BLaER1 (cell line): Measurements from ENCODE around the gene KLHL18.
A peak's percentile ranks its signal among the peaks of the same experiment; 100 is the strongest.

Source experiments
- H3K27ac ChIP-seq: shearing (Covaris generic); formaldehyde crosslinking; 2 replicates; pipeline ENCODE4 v1.8.1; 2022
- H3K27me3 ChIP-seq: shearing (Covaris generic); formaldehyde crosslinking; 2 replicates; pipeline ENCODE4 v1.8.1; 2022
- H3K36me3 ChIP-seq: shearing (Covaris generic); formaldehyde crosslinking; 2 replicates; pipeline ENCODE4 v1.8.1; 2022
- H3K4me1 ChIP-seq: shearing (Covaris generic); formaldehyde crosslinking; 2 replicates; pipeline ENCODE4 v1.8.1; 2022
- H3K4me2 ChIP-seq: shearing (Covaris generic); formaldehyde crosslinking; 2 replicates; pipeline ENCODE4 v1.8.1; 2022
- H3K4me3 ChIP-seq: shearing (Covaris generic); formaldehyde crosslinking; 2 replicates; pipeline ENCODE4 v1.8.1; 2022
- H3K9ac ChIP-seq: shearing (Covaris generic); formaldehyde crosslinking; 2 replicates; pipeline ENCODE4 v1.8.1; 2022
- H3K9me3 ChIP-seq: shearing (Covaris generic); formaldehyde crosslinking; 2 replicates; pipeline ENCODE4 v1.8.1; 2022
- H4K20me1 ChIP-seq: shearing (Covaris generic); formaldehyde crosslinking; 2 replicates; pipeline ENCODE4 v1.8.1; 2022
- Cebpa-rat ChIP-seq: shearing (Covaris generic); IDR thresholded peaks from 2 replicates; pipeline ENCODE4 v1.8.1; 2022

The KLHL18 gene

GRCh38 chr3:47333907-47334306 lies 51.2 kb downstream of the KLHL18 start:
- Histone ChIP-seq H3K4me1 (no peaks in the 10 kb centered on the region), H3K9ac (no peak overlapping the region), H4K20me1 (no peaks in the 10 kb centered on the region), H3K27ac (no peak overlapping the region), H3K4me3 (no peak overlapping the region), H3K36me3 (peaks cover 98% of the 10 kb centered on the region), H3K27me3 (no peaks in the 10 kb centered on the region), H3K4me2 (no peak overlapping the region), H3K9me3 (no peaks in the 10 kb centered on the region)
- no peak for TF ChIP-seq Cebpa-rat

GRCh38 chr3:47337656-47338055 lies 54.9 kb downstream of the KLHL18 start:
- Histone ChIP-seq H3K27ac (no peak overlapping the region), H3K4me3 (no peak overlapping the region), H3K36me3 (peaks cover 94% of the 10 kb centered on the region), H3K4me2 (no peak overlapping the region), H3K9me3 (no peaks in the 10 kb centered on the region), H3K9ac (no peak overlapping the region), H3K27me3 (no peaks in the 10 kb centered on the region), H3K4me1 (peaks cover 18% of the 10 kb centered on the region), H4K20me1 (no peaks in the 10 kb centered on the region)
- no peak for TF ChIP-seq Cebpa-rat

GRCh38 chr3:47339951-47340350 lies 57.2 kb downstream of the KLHL18 start:
- Histone ChIP-seq H3K4me2 (peak overlapping the region; percentile 61), H3K4me1 (peaks cover 30% of the 10 kb centered on the region), H3K27me3 (no peaks in the 10 kb centered on the region), H3K9ac (no peak overlapping the region), H3K36me3 (peaks cover 94% of the 10 kb centered on the region), H3K4me3 (no peak overlapping the region), H3K9me3 (no peaks in the 10 kb centered on the region), H3K27ac (no peak overlapping the region; the same call in 1 of the 2 replicates), H4K20me1 (no peaks in the 10 kb centered on the region)
- TF ChIP-seq Cebpa-rat: no peak

GRCh38 chr3:47340866-47341265 lies 58.1 kb downstream of the KLHL18 start:
- Histone ChIP-seq H3K36me3 (peaks cover 91% of the 10 kb centered on the region), H3K9ac (no peak overlapping the region)

GRCh38 chr3:47342151-47342550 lies 59.4 kb downstream of the KLHL18 start:
- Histone ChIP-seq H4K20me1 (no peaks in the 10 kb centered on the region), H3K36me3 (peaks cover 78% of the 10 kb centered on the region), H3K9me3 (no peaks in the 10 kb centered on the region), H3K9ac (no peak overlapping the region), H3K27me3 (no peaks in the 10 kb centered on the region), H3K27ac (no peak overlapping the region), H3K4me1 (peaks cover 52% of the 10 kb centered on the region), H3K4me3 (no peak overlapping the region), H3K4me2 (no peak overlapping the region)
- TF ChIP-seq Cebpa-rat: no peak

More at GRCh38 chr3:47340866-47341265, 58.1 kb downstream of the KLHL18 start:
- no peak overlapping the region for H3K4me2 ChIP-seq
- no peak overlapping the region for H3K4me3 ChIP-seq
- no peak overlapping the region for H3K27ac ChIP-seq
- H3K4me1 ChIP-seq: peaks cover 39% of the 10 kb centered on the region
- TF ChIP-seq Cebpa-rat: no peak
- no peaks in the 10 kb centered on the region for H4K20me1 ChIP-seq
- H3K27me3 ChIP-seq: no peaks in the 10 kb centered on the region
- H3K9me3 ChIP-seq: no peaks in the 10 kb centered on the region

GRCh38 chr3:47342812-47343211 lies 60.1 kb downstream of the KLHL18 start:
- H4K20me1 ChIP-seq: no peaks in the 10 kb centered on the region
- no peak overlapping the region for H3K27ac ChIP-seq
- H3K4me2 ChIP-seq: no peak overlapping the region
- peaks cover 59% of the 10 kb centered on the region for H3K4me1 ChIP-seq
- no peak overlapping the region for H3K9ac ChIP-seq
- TF ChIP-seq Cebpa-rat: no peak
- no peaks in the 10 kb centered on the region for H3K27me3 ChIP-seq
- no peak overlapping the region for H3K4me3 ChIP-seq
- peaks cover 71% of the 10 kb centered on the region for H3K36me3 ChIP-seq
- no peaks in the 10 kb centered on the region for H3K9me3 ChIP-seq

- Histone ChIP-seq H4K20me1 (no peaks in the 10 kb centered on the region), H3K36me3 (peaks cover 64% of the 10 kb centered on the region), H3K4me1 (peaks cover 62% of the 10 kb centered on the region), H3K9me3 (no peaks in the 10 kb centered on the region), H3K27ac (no peak overlapping the region), H3K4me2 (no peak overlapping the region), H3K4me3 (no peak overlapping the region), H3K9ac (no peak overlapping the region), H3K27me3 (no peaks in the 10 kb centered on the region)
- no peak for TF ChIP-seq Cebpa-rat
Measured at GRCh38 chr3:47343471-47343971, 60.8 kb downstream of the KLHL18 start.

- Histone ChIP-seq H4K20me1 (no peaks in the 10 kb centered on the region), H3K4me1 (peaks cover 53% of the 10 kb centered on the region), H3K27ac (no peak overlapping the region), H3K9me3 (no peaks in the 10 kb centered on the region), H3K36me3 (peaks cover 50% of the 10 kb centered on the region), H3K27me3 (no peaks in the 10 kb centered on the region), H3K4me2 (peak overlapping the region; percentile 77), H3K9ac (no peak overlapping the region), H3K4me3 (no peak overlapping the region)
- TF ChIP-seq Cebpa-rat: no peak
Measured at GRCh38 chr3:47344971-47345370, 62.2 kb downstream of the KLHL18 start.

- H3K4me2 ChIP-seq: peak overlapping the region; percentile 77
- no peak for TF ChIP-seq Cebpa-rat
- no peak overlapping the region for H3K4me3 ChIP-seq
- no peaks in the 10 kb centered on the region for H4K20me1 ChIP-seq
- no peak overlapping the region for H3K9ac ChIP-seq
- peaks cover 44% of the 10 kb centered on the region for H3K4me1 ChIP-seq
- no peaks in the 10 kb centered on the region for H3K27me3 ChIP-seq
- no peak overlapping the region for H3K27ac ChIP-seq
- no peaks in the 10 kb centered on the region for H3K9me3 ChIP-seq
- peaks cover 32% of the 10 kb centered on the region for H3K36me3 ChIP-seq
Measured at GRCh38 chr3:47347217-47347801, 64.6 kb downstream of the KLHL18 start.

GRCh38 chr3:47348411-47349154 lies 65.8 kb downstream of the KLHL18 start:
- H3K4me2 ChIP-seq: no peak overlapping the region
- H3K9me3 ChIP-seq: no peaks in the 10 kb centered on the region
- H3K4me1 ChIP-seq: peaks cover 40% of the 10 kb centered on the region
- no peak overlapping the region for H3K27ac ChIP-seq
- H3K27me3 ChIP-seq: no peaks in the 10 kb centered on the region
- H3K4me3 ChIP-seq: no peak overlapping the region
- H4K20me1 ChIP-seq: no peaks in the 10 kb centered on the region
- no peak for TF ChIP-seq Cebpa-rat
- H3K9ac ChIP-seq: no peak overlapping the region
- peaks cover 19% of the 10 kb centered on the region for H3K36me3 ChIP-seq
